ENCODE data around the gene INO80C. TPM values are rescaled to one million over a fixed set of nuclear protein-coding genes. Genes with fewer than 3 reads are reported as not detected.

Gene INO80C
- total RNA-seq = 11.5 TPM

DNA sequence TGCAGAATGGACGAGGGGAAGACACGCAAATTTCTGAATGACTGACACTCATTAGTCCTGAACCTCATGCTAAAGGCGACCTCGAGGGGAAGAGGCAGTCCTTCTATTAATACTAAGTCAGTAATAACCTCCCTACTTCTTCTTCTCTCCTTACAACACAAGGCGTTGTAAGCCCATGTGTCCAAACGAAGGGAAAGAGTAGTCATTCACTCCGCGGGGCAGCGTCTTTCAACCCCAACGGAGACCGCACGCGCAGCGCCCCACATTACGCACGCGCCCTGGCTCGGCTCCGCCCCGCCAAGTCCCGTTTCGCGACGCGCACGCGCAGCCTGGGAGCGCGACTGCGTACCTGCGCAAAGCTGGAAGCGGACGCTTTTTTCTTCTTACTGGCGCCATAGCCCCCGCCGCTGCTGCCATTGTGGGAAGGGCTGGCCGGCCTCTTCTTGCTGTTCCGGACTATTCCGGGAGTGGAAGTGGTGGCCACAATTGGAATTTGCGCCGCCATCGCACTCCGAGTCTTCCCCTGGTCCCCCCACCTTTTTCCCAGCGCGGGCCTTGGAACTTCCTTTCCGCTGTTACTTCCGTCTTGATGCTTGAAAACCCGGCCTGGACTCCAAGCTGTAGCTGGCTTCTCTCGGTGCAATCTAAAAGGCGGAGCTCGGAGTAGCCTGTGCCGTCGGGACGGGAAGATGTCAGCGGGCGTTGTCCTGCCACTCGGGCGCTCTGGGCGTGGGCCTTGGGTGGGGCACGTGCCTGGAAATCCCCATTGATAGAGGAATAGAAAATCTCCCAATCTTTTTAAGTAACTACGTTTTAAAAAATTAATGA is at the start of gene INO80C:
Gene INO80C (minus strand): TSS at position 591 of the 828 bp plus-strand sequence. CDS start 86 bp downstream, at position 505.
- Histone ChIP-seq H3K4me3 (ENCODE audit: low read length) (peak within 1 kb of the TSS; percentile 70), H3K27me3 (ENCODE audit: insufficient read depth, low read length) (no peaks in the 10 kb centered on the region), H3K9me3 (ENCODE audit: low read depth, low read length) (no peaks in the 10 kb centered on the region), H3K4me1 (ENCODE audit: insufficient read depth, low read length) (peaks cover 46% of the 10 kb centered on the region)

DNA sequence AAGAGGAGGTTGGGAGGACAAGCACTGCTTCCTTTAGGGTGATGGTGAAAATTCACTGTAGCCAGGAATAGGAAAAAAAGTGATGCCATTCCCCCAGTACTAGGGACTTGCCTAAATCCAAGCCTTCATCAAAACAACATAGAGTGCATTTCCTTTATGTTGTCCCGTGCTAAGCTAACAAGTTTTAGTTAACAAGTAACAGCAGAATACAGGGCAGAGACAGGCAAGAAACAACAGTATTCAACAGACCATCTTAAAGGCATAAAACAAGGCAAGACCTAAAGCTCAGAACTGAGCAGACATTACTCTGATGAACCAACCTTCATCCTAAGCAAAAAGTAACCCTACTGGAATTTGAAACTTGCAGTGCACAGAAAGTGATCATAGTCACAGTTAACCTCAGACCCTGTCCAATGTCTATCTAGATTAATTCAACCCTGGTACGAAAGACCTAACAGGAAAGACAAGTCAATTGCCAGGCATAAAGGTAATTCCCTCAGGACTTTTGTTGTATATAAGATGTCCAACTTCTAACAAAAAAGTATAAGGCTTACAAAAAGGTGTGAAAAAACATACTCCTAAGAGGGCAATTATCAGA is 49.3 kb upstream of the INO80C start:
- Histone ChIP-seq H3K9me3 (ENCODE audit: low read depth, low read length) (no peaks in the 10 kb centered on the region), H3K27me3 (ENCODE audit: insufficient read depth, low read length) (no peaks in the 10 kb centered on the region), H3K4me3 (ENCODE audit: low read length) (no peak overlapping the region), H3K4me1 (ENCODE audit: insufficient read depth, low read length) (no peaks in the 10 kb centered on the region)

DNA sequence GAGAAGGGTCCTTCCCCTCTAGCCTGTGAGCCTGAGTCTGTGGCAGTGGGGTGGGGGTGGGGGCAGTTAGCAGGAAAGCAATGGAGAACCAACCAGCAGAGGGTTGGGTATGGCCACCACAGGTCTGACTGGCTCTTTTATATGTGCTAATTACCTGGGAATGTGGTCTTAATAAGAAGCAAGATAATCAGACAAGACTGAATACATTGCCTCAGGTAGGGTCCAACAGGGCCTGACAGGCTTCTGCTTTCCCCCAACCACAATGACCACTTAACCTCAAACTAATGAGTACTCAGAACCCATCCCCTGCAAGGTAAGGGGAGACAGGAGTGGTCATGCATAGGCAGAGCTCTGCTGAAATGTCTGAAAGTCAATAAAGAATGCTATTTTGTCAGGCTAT is 44.6 kb upstream of the INO80C start:
- no peak overlapping the region for H3K4me3 ChIP-seq (ENCODE audit: low read length)
- H3K9me3 ChIP-seq (ENCODE audit: low read depth, low read length) = no peaks in the 10 kb centered on the region
- H3K27me3 ChIP-seq (ENCODE audit: insufficient read depth, low read length) = no peaks in the 10 kb centered on the region
- H3K4me1 ChIP-seq (ENCODE audit: insufficient read depth, low read length) = no peaks in the 10 kb centered on the region

DNA sequence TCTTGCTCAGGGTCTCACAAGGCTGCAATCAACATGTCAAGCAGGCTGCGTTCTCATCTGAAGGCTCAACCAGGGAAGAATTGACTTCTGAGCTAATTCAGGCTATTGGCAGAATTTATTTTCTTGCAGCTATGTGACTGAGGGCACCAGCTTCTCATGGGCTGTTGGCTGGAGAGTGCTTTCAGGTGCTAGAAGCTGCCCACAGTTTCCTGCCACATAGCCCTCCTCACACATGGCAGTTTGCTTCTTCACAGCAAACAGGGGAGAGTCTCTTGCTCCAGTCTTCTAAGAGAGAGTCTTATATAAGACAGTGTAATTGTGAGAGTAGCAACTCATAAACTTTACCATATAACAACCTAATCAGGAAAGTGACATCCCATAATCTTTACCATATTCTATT is 37.5 kb upstream of the INO80C start:
- Histone ChIP-seq H3K4me3 (ENCODE audit: low read length) (no peak overlapping the region), H3K27me3 (ENCODE audit: insufficient read depth, low read length) (no peaks in the 10 kb centered on the region), H3K9me3 (ENCODE audit: low read depth, low read length) (peaks cover 8% of the 10 kb centered on the region), H3K4me1 (ENCODE audit: insufficient read depth, low read length) (no peaks in the 10 kb centered on the region)

DNA sequence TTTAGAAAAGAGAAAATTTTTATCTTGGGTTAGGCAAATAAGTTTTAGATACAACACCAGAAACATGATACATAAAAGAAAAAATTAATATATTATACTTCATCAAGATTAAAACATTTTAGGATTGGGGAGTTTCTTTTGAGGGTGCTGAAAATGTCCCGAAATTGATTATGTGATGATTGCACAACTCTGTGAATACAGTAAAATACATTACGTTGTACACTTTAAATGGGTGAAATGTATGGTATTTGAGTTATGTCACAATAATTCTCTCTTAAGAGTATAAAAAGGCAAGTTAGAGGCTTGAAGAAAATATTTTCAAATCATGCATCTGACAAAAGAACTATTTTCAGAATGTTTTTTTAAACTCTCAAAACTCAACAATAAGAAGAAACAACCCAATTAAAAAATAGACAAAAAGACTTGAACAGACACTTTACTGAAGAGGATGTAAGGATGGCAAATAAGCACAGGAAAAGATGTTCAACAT is 36.2 kb upstream of the INO80C start:
- Histone ChIP-seq H3K27me3 (ENCODE audit: insufficient read depth, low read length) (no peaks in the 10 kb centered on the region), H3K4me1 (ENCODE audit: insufficient read depth, low read length) (no peaks in the 10 kb centered on the region), H3K4me3 (ENCODE audit: low read length) (no peak overlapping the region), H3K9me3 (ENCODE audit: low read depth, low read length) (peaks cover 8% of the 10 kb centered on the region)

- Histone ChIP-seq H3K27me3 (ENCODE audit: insufficient read depth, low read length) (no peaks in the 10 kb centered on the region), H3K4me3 (ENCODE audit: low read length) (no peak overlapping the region), H3K9me3 (ENCODE audit: low read depth, low read length) (peaks cover 8% of the 10 kb centered on the region), H3K4me1 (ENCODE audit: insufficient read depth, low read length) (peaks cover 27% of the 10 kb centered on the region)
Observed at GRCh38 chr18:35528749-35529274, 31.1 kb upstream of the INO80C start.

DNA sequence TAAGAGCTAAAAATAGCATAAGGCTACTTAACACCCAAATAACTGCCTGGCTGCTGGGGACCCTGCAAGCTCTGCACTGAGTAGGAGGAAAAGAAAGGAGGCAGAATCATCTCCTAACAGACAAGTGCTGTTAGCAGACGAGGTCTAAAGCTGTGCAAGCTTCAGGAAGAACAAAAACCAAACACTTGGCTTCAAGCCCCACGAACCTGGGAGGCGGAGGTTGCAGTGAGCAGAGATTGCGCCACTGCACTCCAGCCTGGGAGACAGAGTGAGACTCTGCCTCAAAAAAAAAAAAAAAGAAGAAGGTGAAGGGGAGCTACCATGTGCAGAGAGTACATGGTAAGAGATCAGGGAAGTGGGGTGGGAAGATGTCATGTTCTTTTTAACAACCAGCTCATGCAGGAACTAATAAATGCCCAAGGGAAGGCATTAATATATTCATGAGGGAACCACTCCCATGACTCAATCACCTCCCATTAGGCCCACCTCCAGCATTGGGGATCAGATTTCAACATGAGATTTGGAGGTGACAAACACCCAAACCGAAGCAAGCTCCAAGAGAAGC is 28.8 kb upstream of the INO80C start:
- no peak overlapping the region for H3K4me3 ChIP-seq (ENCODE audit: low read length)
- peaks cover 8% of the 10 kb centered on the region for H3K9me3 ChIP-seq (ENCODE audit: low read depth, low read length)

GRCh38 chr18:35525795-35526494 is 28.2 kb upstream of the INO80C start:
- peaks cover 32% of the 10 kb centered on the region for H3K4me1 ChIP-seq (ENCODE audit: insufficient read depth, low read length)
- H3K4me3 ChIP-seq (ENCODE audit: low read length) = no peak overlapping the region
- H3K27me3 ChIP-seq (ENCODE audit: insufficient read depth, low read length) = no peaks in the 10 kb centered on the region
- H3K9me3 ChIP-seq (ENCODE audit: low read depth, low read length) = peaks cover 6% of the 10 kb centered on the region

More for the DNA sequence above, 28.8 kb upstream of the INO80C start:
- H3K27me3 ChIP-seq (ENCODE audit: insufficient read depth, low read length) = no peaks in the 10 kb centered on the region
- peaks cover 32% of the 10 kb centered on the region for H3K4me1 ChIP-seq (ENCODE audit: insufficient read depth, low read length)

DNA sequence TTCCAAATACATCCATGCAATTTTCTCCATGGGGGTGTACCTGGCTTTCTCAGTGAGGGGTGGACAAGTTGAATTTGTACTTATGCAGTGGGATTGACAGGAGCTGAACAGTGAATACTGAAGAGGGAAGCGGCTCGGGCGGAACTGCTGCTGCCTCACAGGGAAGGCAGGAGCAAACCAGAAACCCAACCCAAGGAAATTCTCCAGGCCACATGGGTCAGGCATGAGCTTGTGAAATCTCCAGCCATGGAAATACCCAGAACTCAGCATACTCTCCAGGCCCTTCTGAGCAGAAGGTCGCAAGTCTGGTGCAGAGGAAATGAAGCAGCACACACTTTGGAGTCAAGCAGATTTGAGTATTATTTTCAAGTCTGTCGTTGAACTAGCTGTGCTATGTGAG is 26.5 kb upstream of the INO80C start:
- Histone ChIP-seq H3K4me3 (ENCODE audit: low read length) (no peak overlapping the region), H3K4me1 (ENCODE audit: insufficient read depth, low read length) (peaks cover 32% of the 10 kb centered on the region), H3K27me3 (ENCODE audit: insufficient read depth, low read length) (no peaks in the 10 kb centered on the region), H3K9me3 (ENCODE audit: low read depth, low read length) (no peaks in the 10 kb centered on the region)

- Histone ChIP-seq H3K9me3 (ENCODE audit: low read depth, low read length) (no peaks in the 10 kb centered on the region), H3K4me1 (ENCODE audit: insufficient read depth, low read length) (peaks cover 32% of the 10 kb centered on the region), H3K4me3 (ENCODE audit: low read length) (no peak overlapping the region), H3K27me3 (ENCODE audit: insufficient read depth, low read length) (no peaks in the 10 kb centered on the region)
Observed at GRCh38 chr18:35522130-35522959, 24.6 kb upstream of the INO80C start.

DNA sequence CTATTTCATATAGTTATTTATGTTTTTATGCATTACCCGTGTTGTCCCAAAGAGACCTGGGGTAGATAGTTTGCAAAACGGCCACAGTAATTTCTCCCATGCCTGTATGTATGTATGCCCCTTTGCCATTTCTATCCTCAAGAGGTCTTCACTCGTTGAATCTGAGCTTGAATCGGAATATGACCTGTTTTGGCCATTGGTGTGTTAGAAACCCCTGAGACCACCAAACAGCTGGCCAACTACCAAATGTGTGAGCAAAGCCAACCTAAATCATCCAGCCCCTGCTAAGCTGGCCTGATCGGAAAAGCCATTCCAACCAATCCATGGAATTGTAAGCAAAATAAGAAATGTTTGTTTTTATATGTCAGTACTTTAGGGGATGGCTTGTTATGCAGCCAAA is 23.4 kb upstream of the INO80C start:
- H3K27me3 ChIP-seq (ENCODE audit: insufficient read depth, low read length) = no peaks in the 10 kb centered on the region
- no peak overlapping the region for H3K4me3 ChIP-seq (ENCODE audit: low read length)
- peaks cover 24% of the 10 kb centered on the region for H3K4me1 ChIP-seq (ENCODE audit: insufficient read depth, low read length)
- H3K9me3 ChIP-seq (ENCODE audit: low read depth, low read length) = no peaks in the 10 kb centered on the region

- no peak overlapping the region for H3K4me3 ChIP-seq (ENCODE audit: low read length)
- peaks cover 10% of the 10 kb centered on the region for H3K4me1 ChIP-seq (ENCODE audit: insufficient read depth, low read length)
- no peaks in the 10 kb centered on the region for H3K9me3 ChIP-seq (ENCODE audit: low read depth, low read length)
- no peaks in the 10 kb centered on the region for H3K27me3 ChIP-seq (ENCODE audit: insufficient read depth, low read length)
Observed at GRCh38 chr18:35519148-35519899, 21.6 kb upstream of the INO80C start.

DNA sequence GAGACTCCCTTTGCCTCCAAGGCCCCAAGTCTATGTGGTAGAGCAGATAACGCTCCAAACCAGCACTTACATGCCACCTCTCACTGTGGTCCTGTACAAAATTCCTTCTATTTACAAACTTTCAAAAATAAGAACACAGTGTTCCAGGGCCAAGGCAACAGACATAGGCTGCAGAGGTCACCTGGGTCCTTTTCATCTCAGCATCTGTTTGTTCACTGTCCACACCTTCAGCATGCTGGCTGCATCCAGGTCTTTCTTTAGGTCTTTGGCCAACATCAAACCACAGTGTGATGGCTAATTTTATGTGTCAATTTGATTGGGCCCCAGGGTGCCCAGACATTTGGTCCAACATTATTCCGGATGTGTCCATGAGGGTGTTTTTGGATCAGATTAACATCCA is 20.0 kb upstream of the INO80C start:
- Histone ChIP-seq H3K9me3 (ENCODE audit: low read depth, low read length) (no peaks in the 10 kb centered on the region), H3K4me1 (ENCODE audit: insufficient read depth, low read length) (no peaks in the 10 kb centered on the region), H3K27me3 (ENCODE audit: insufficient read depth, low read length) (no peaks in the 10 kb centered on the region), H3K4me3 (ENCODE audit: low read length) (no peak overlapping the region)
